Mesothelial cell of epicardium (in vitro differentiated cells): Measurements from ENCODE around the gene TRABD2A. TPM values are rescaled to one million over a fixed set of nuclear protein-coding genes. Genes with fewer than 3 reads are reported as not detected.

Source experiments
- DNase-seq, 2 experiments: peaks; one replicate each; pipeline ENCODE4 v3.0.0; 2021; ENCODE audit warnings: low spot score in 2 of 2; ENCODE audit not compliant: unreplicated experiment in 2 of 2
- H3K27ac Mint-ChIP-seq: 2 replicates; pipeline ENCODE4 v1.8.0; 2021; ENCODE audit warnings: mixed read lengths
- H3K27me3 Mint-ChIP-seq: 2 replicates; pipeline ENCODE4 v1.8.0; 2021; ENCODE audit warnings: low read depth, mixed read lengths
- H3K36me3 Mint-ChIP-seq: 2 replicates; pipeline ENCODE4 v1.8.0; 2021; ENCODE audit warnings: mixed read lengths
- H3K4me1 Mint-ChIP-seq: 2 replicates; pipeline ENCODE4 v1.8.0; 2021; ENCODE audit warnings: mixed read lengths
- H3K4me3 Mint-ChIP-seq: 2 replicates; pipeline ENCODE4 v1.8.0; 2021; ENCODE audit warnings: mild to moderate bottlenecking, moderate library complexity, mixed read lengths
- H3K9me3 Mint-ChIP-seq: 2 replicates; pipeline ENCODE4 v1.8.0; 2021; ENCODE audit warnings: mixed read lengths
- CTCF ChIP-seq: fragments of 200-600 bp; sonication (generic); IDR thresholded peaks from one replicate; pipeline ENCODE4 v1.5.0; 2021; ENCODE audit warnings: antibody characterized with exemption; ENCODE audit not compliant: unreplicated experiment
- total RNA-seq: library from RNA; stranded (reverse); gene quantifications from 3 replicates; pipeline ENCODE4 v1.2.1, GENCODE V29; 2021

Gene TRABD2A
- total RNA-seq, 1 donor from 2014 or later = 0.45 TPM

- Mint-ChIP-seq H3K9me3 (peaks cover 4% of the 10 kb centered on the region), H3K27ac (no peak overlapping the region), H3K36me3 (no peaks in the 10 kb centered on the region), H3K4me1 (peaks cover 18% of the 10 kb centered on the region), H3K4me3 (no peak overlapping the region), H3K27me3 (no peaks in the 10 kb centered on the region)
- TF ChIP-seq CTCF = no peak
- no peak for DNase-seq
Observed at GRCh38 chr2:84894131-84894586, 13.3 kb upstream of the TRABD2A start.

- H3K27me3 Mint-ChIP-seq = peaks cover 5% of the 10 kb centered on the region
- no peak for TF ChIP-seq CTCF
- peaks cover 13% of the 10 kb centered on the region for H3K4me1 Mint-ChIP-seq
- H3K36me3 Mint-ChIP-seq = no peaks in the 10 kb centered on the region
- DNase-seq = no peak
- no peak overlapping the region for H3K4me3 Mint-ChIP-seq
- H3K27ac Mint-ChIP-seq = no peak overlapping the region
- H3K9me3 Mint-ChIP-seq = no peaks in the 10 kb centered on the region
Observed at GRCh38 chr2:84891355-84892010, 10.6 kb upstream of the TRABD2A start.

- no peaks in the 10 kb centered on the region for H3K36me3 Mint-ChIP-seq
- H3K4me3 Mint-ChIP-seq = no peak overlapping the region
- H3K4me1 Mint-ChIP-seq = peaks cover 8% of the 10 kb centered on the region
- no peaks in the 10 kb centered on the region for H3K9me3 Mint-ChIP-seq
- no peak overlapping the region for H3K27ac Mint-ChIP-seq
- no peak for TF ChIP-seq CTCF
- no peak for DNase-seq
- peaks cover 15% of the 10 kb centered on the region for H3K27me3 Mint-ChIP-seq
Observed at GRCh38 chr2:84889332-84889731, 8.4 kb upstream of the TRABD2A start.

- H3K27me3 Mint-ChIP-seq = peaks cover 22% of the 10 kb centered on the region
- no peaks in the 10 kb centered on the region for H3K36me3 Mint-ChIP-seq
- H3K4me1 Mint-ChIP-seq = peaks cover 8% of the 10 kb centered on the region
- no peak for DNase-seq
- H3K27ac Mint-ChIP-seq = peak overlapping the region; percentile 81
- H3K9me3 Mint-ChIP-seq = no peaks in the 10 kb centered on the region
- no peak overlapping the region for H3K4me3 Mint-ChIP-seq
- no peak for TF ChIP-seq CTCF
Observed at GRCh38 chr2:84888401-84889276, 7.8 kb upstream of the TRABD2A start.

GRCh38 chr2:84886791-84887190, 5.9 kb upstream of the TRABD2A start:
- Mint-ChIP-seq H3K27me3 (peaks cover 40% of the 10 kb centered on the region), H3K27ac (no peak overlapping the region), H3K4me3 (no peak overlapping the region), H3K4me1 (peaks cover 14% of the 10 kb centered on the region), H3K36me3 (no peaks in the 10 kb centered on the region), H3K9me3 (no peaks in the 10 kb centered on the region)
- DNase-seq = no peak
- no peak for TF ChIP-seq CTCF
